ENCODE data around the gene GSK3A. TPM values are rescaled to one million over a fixed set of nuclear protein-coding genes. Genes with fewer than 3 reads are reported as not detected.

The GSK3A gene
- total RNA-seq, 1 experiment from 2014 or later = 70.1 TPM

GRCh38 chr19:42196011-42197001 is 46.1 kb downstream of the GSK3A start:
- no TSS peak for BruUV-seq (replicated peaks)
- TF ChIP-seq EZH2 (IDR thresholded peaks at IDR 0.05; ENCODE audit: borderline replicate concordance, low read depth, low read length, poor library complexity, severe bottlenecking) (no peak), CTCF (conservative IDR thresholded peaks at IDR 0.05; ENCODE audit: low read depth, low read length) (no peak)
- no peak for DNase-seq (ENCODE audit: low spot score)
- POLR2A ChIA-PET (ENCODE audit: low non-redundant PET) = no interaction called here
- Histone ChIP-seq H3K4me3 (ENCODE audit: low read depth, low read length, poor library complexity, severe bottlenecking) (no peak overlapping the region), H3K27ac (ENCODE audit: low read depth, low read length, poor library complexity, severe bottlenecking) (no peak overlapping the region), H3K9me3 (ENCODE audit: low read depth, low read length, poor library complexity, severe bottlenecking) (no peaks in the 10 kb centered on the region), H3K36me3 (ENCODE audit: insufficient read depth, low read length, poor library complexity, severe bottlenecking) (peaks cover 23% of the 10 kb centered on the region), H3K27me3 (replicated peaks; ENCODE audit: insufficient read depth, low read depth, low read length, poor library complexity) (no peaks in the 10 kb centered on the region), H3K4me1 (ENCODE audit: insufficient read depth, low read length, poor library complexity, severe bottlenecking) (no peaks in the 10 kb centered on the region)
- CTCF ChIA-PET = no interaction called here
- intact Hi-C loops (cut with micrococcal nuclease; ENCODE audit: unreplicated experiment) = no loop called here

- ChIA-PET CTCF (no interaction called here), POLR2A (ENCODE audit: low non-redundant PET) (no interaction called here)
- H3K36me3 ChIP-seq (ENCODE audit: insufficient read depth, low read length, poor library complexity, severe bottlenecking) = peaks cover 11% of the 10 kb centered on the region
- intact Hi-C loops (cut with micrococcal nuclease; ENCODE audit: unreplicated experiment) = no loop called here
- no peak overlapping the region for H3K27ac ChIP-seq (ENCODE audit: low read depth, low read length, poor library complexity, severe bottlenecking)
- TF ChIP-seq CTCF (conservative IDR thresholded peaks at IDR 0.05; ENCODE audit: low read depth, low read length) (no peak), EZH2 (IDR thresholded peaks at IDR 0.05; ENCODE audit: borderline replicate concordance, low read depth, low read length, poor library complexity, severe bottlenecking) (no peak)
- no peak for DNase-seq (ENCODE audit: low spot score)
- H3K4me3 ChIP-seq (ENCODE audit: low read depth, low read length, poor library complexity, severe bottlenecking) = no peak overlapping the region
- BruUV-seq (replicated peaks) = no TSS peak
- no peaks in the 10 kb centered on the region for H3K27me3 ChIP-seq (replicated peaks; ENCODE audit: insufficient read depth, low read depth, low read length, poor library complexity)
- H3K9me3 ChIP-seq (ENCODE audit: low read depth, low read length, poor library complexity, severe bottlenecking) = no peaks in the 10 kb centered on the region
- H3K4me1 ChIP-seq (ENCODE audit: insufficient read depth, low read length, poor library complexity, severe bottlenecking) = no peaks in the 10 kb centered on the region
Measured at GRCh38 chr19:42193706-42194105, 48.7 kb downstream of the GSK3A start.

GRCh38 chr19:42193294-42193693 is 49.1 kb downstream of the GSK3A start:
- BruUV-seq (replicated peaks) = no TSS peak
- TF ChIP-seq CTCF (conservative IDR thresholded peaks at IDR 0.05; ENCODE audit: low read depth, low read length) = no peak
- TF ChIP-seq EZH2 (IDR thresholded peaks at IDR 0.05; ENCODE audit: borderline replicate concordance, low read depth, low read length, poor library complexity, severe bottlenecking) = no peak
- Histone ChIP-seq H3K9me3 (ENCODE audit: low read depth, low read length, poor library complexity, severe bottlenecking) (no peaks in the 10 kb centered on the region), H3K36me3 (ENCODE audit: insufficient read depth, low read length, poor library complexity, severe bottlenecking) (peaks cover 7% of the 10 kb centered on the region), H3K4me3 (ENCODE audit: low read depth, low read length, poor library complexity, severe bottlenecking) (no peak overlapping the region), H3K4me1 (ENCODE audit: insufficient read depth, low read length, poor library complexity, severe bottlenecking) (no peaks in the 10 kb centered on the region), H3K27me3 (replicated peaks; ENCODE audit: insufficient read depth, low read depth, low read length, poor library complexity) (no peaks in the 10 kb centered on the region), H3K27ac (ENCODE audit: low read depth, low read length, poor library complexity, severe bottlenecking) (no peak overlapping the region)
- DNase-seq (ENCODE audit: low spot score) = no peak
- intact Hi-C loops (cut with micrococcal nuclease; ENCODE audit: unreplicated experiment) = no loop called here
- ChIA-PET CTCF (no interaction called here), POLR2A (ENCODE audit: low non-redundant PET) (interaction anchor here (0.5 kb wide), 1 partner anchor 1201 kb away, joined by 9 read pairs; no protein-coding TSS in a partner anchor)
